ENCODE results near the gene DLGAP3. TPM values are rescaled to one million over a fixed set of nuclear protein-coding genes. Genes with fewer than 3 reads are reported as not detected.

The DLGAP3 gene
- total RNA-seq, 1 experiment from 2014 or later: 7.3 TPM

- H3K18ac ChIP-seq (ENCODE audit: insufficient read length, low read depth, low read length): no peak overlapping the region
- DNase-seq: peak; percentile 98
- WGBS (ENCODE audit: extremely low coverage, insufficient read length, low lambda C conversion rate): no CpG with 5 or more reads among the region's 6 CpGs
- no peaks in the 10 kb centered on the region for H3K23me2 ChIP-seq (ENCODE audit: insufficient read length, low read depth, low read length, poor library complexity, severe bottlenecking)
- H2BK20ac ChIP-seq (ENCODE audit: low read depth, low read length, poor library complexity, severe bottlenecking): no peak overlapping the region
- no peak overlapping the region for H2AK5ac ChIP-seq (ENCODE audit: insufficient read length, low read length)
- Mint-ChIP-seq H3K4me1 (peaks cover 27 to 32% of the 10 kb centered on the region in 2 experiments), H3K4me3 (no peak overlapping the region), H3K36me3 (ENCODE audit: insufficient read depth in 1 of 3, low read depth in 3 of 3) (peaks cover 15 to 35% (median 26%) of the 10 kb centered on the region in 3 experiments; a peak in 6 of 7 replicates), H3K27me3 (ENCODE audit: low read depth) (no peaks in the 10 kb centered on the region), H3K27ac (peak overlapping the region; percentile 88 to 98 (median 93)), H3K9me3 (0 out of 5 replicates have a peak, but pooled peaks cover 0 to 3% of the 10 kb centered on the region in 2 experiments)
- no peaks in the 10 kb centered on the region for H4K20me1 ChIP-seq (ENCODE audit: control insufficient read depth, insufficient read depth, insufficient read length)
- H2BK120ac ChIP-seq (ENCODE audit: low read depth, low read length, poor library complexity, severe bottlenecking): no peak overlapping the region
- H4K8ac ChIP-seq (replicated peaks; ENCODE audit: insufficient read length, low read depth, low read length): no peak overlapping the region
- peaks cover 6% of the 10 kb centered on the region; the same call in 1 of the 2 replicates for H3K79me2 ChIP-seq (ENCODE audit: insufficient read depth, low read length)
- H4K5ac ChIP-seq (ENCODE audit: insufficient read length, low read depth, low read length): no peak overlapping the region
- no peak overlapping the region for H3K23ac ChIP-seq (ENCODE audit: insufficient read length, low read depth, low read length)
- TF ChIP-seq CTCF (conservative IDR thresholded peaks at IDR 0.05): peak; percentile 99
- no peak overlapping the region for H2BK5ac ChIP-seq (ENCODE audit: insufficient read length, low read length)
- H3K4me1 ChIP-seq (ENCODE audit: insufficient read depth, low read length): peaks cover 5% of the 10 kb centered on the region; the same call in 1 of the 2 replicates
- H3K9me3 ChIP-seq (ENCODE audit: control insufficient read depth, low read depth, low read length): no peaks in the 10 kb centered on the region
- H2BK12ac ChIP-seq (ENCODE audit: insufficient read length, low read depth, low read length): no peak overlapping the region
- no peak overlapping the region for H3K4ac ChIP-seq (ENCODE audit: low read depth, low read length)
- H3K27me3 ChIP-seq (ENCODE audit: insufficient read depth, low read length): no peaks in the 10 kb centered on the region
- no peak overlapping the region for H3K56ac ChIP-seq (ENCODE audit: insufficient read length, low read depth, low read length)
- H3T11ph ChIP-seq (ENCODE audit: low read length): no peak overlapping the region
- no peak overlapping the region for H3K27ac ChIP-seq (ENCODE audit: insufficient read length, low read depth, low read length)
- no peak overlapping the region for H2AFZ ChIP-seq (ENCODE audit: low read length)
- no peak overlapping the region for H3K9ac ChIP-seq (ENCODE audit: extremely low read depth, insufficient read length, low read length)
- no peak overlapping the region for H4K91ac ChIP-seq (ENCODE audit: insufficient read length, low read depth, low read length)
- H3K79me1 ChIP-seq (ENCODE audit: insufficient read depth, low read depth, low read length, poor library complexity, severe bottlenecking): no peaks in the 10 kb centered on the region
- no peak overlapping the region for H2BK15ac ChIP-seq (ENCODE audit: low read depth, low read length)
- H3K14ac ChIP-seq (ENCODE audit: insufficient read depth, low read length): no peak overlapping the region
- H3K4me2 ChIP-seq (ENCODE audit: insufficient read depth, insufficient read length, low read length): no peak overlapping the region
Measured at GRCh38 chr1:34852677-34853217, 76.7 kb downstream of the DLGAP3 start.
